Endothelial cell of umbilical vein (primary cell): ENCODE measurements around the gene SLC2A14. TPM values are rescaled to one million over a fixed set of nuclear protein-coding genes. Genes with fewer than 3 reads are reported as not detected.
"Not testable (repeated sequence)": the region's sequence is repeated elsewhere in the genome, so short reads cannot be mapped to it uniquely, and the experiment has no call there.

Experiments used
- BruUV-seq: library from RNA; stranded (reverse); fragments of 400-500 nt; replicated peaks from 2 replicates; lab custom pipeline; 2021; lab: Mats Ljungman, UMichigan
- CTCF ChIA-PET: fragments of 300-600, 350-600 bp; sonication (Branson Sonifier 250); formaldehyde crosslinking; loops from one replicate; lab custom pipeline; 2021; ENCODE audit warnings: antibody characterized with exemption, inconsistent platforms; lab: Charles Lee
- POLR2A ChIA-PET: fragments of 300-600, 350-600 bp; sonication (Branson Sonifier 250); formaldehyde crosslinking; loops from one replicate; lab custom pipeline; 2021; ENCODE audit warnings: antibody characterized with exemption, inconsistent platforms; lab: Charles Lee
- DNase-seq: peaks from one replicate; pipeline ENCODE4 v3.0.0-alpha.2; 2011; ENCODE audit warnings: low read depth, low spot score
- FAIRE-seq: peaks from 2 replicates; lab custom pipeline; 2011; peaks lifted over from hg19 to GRCh38; lab: Jason Lieb, UNC
- H2AFZ ChIP-seq: 2 replicates; pipeline ENCODE4 v1.6.0; 2012; ENCODE audit warnings: low read depth, low read length, control low read depth, inconsistent platforms
- H3K27ac ChIP-seq: 2 replicates; pipeline ENCODE4 v1.5.1; 2011; ENCODE audit warnings: low read depth, mild to moderate bottlenecking, control low read depth, low read length, moderate library complexity; ENCODE audit not compliant: insufficient read depth
- H3K27me3 ChIP-seq, 2 experiments: 2 replicates each; pipeline versions ENCODE4 v1.6.0 to v1.6.1; 2011; ENCODE audit warnings: low read length in 2 of 2, mixed read lengths in 1 of 2; ENCODE audit not compliant: control insufficient read depth in 2 of 2, insufficient read depth in 2 of 2
- H3K36me3 ChIP-seq, 2 experiments: 2 replicates in 1 of 2; 3 replicates in 1 of 2; pipeline ENCODE4 v1.5.1; 2011; ENCODE audit warnings: low read length in 2 of 2, mild to moderate bottlenecking in 1 of 2, moderate library complexity in 1 of 2; ENCODE audit not compliant: control insufficient read depth in 2 of 2, insufficient read depth in 2 of 2; ENCODE audit errors: extremely low read depth in 1 of 2
- H3K4me1 ChIP-seq: 3 replicates; pipeline ENCODE4 v1.5.1; 2011; ENCODE audit warnings: mild to moderate bottlenecking, low read length; ENCODE audit not compliant: control insufficient read depth, insufficient read depth; ENCODE audit errors: extremely low read depth
- H3K4me2 ChIP-seq: 2 replicates; pipeline ENCODE4 v1.6.1; 2011; ENCODE audit warnings: low read length, control low read depth, mixed read lengths; ENCODE audit not compliant: insufficient read depth
- H3K4me3 ChIP-seq, 3 experiments: fragments of 200-600 bp in 1 of 3; sonication (generic), shearing (Covaris generic) in 1 of 3; replicated peaks in 1 of 3; 2 replicates each; pipeline ENCODE4 v1.5.1; 2011 to 2016; ENCODE audit warnings: control low read depth in 3 of 3, low read length in 3 of 3, mild to moderate bottlenecking in 2 of 3, inconsistent platforms in 1 of 3, low read depth in 1 of 3, moderate library complexity in 1 of 3; ENCODE audit not compliant: insufficient read depth in 1 of 3
- H3K79me2 ChIP-seq: 2 replicates; pipeline ENCODE4 v1.6.0; 2012; ENCODE audit warnings: low read length, inconsistent platforms; ENCODE audit not compliant: control insufficient read depth, insufficient read depth
- H3K9ac ChIP-seq: replicated peaks from 2 replicates; pipeline ENCODE3; 2011; ENCODE audit warnings: low read length, control low read depth; ENCODE audit not compliant: insufficient read depth; ENCODE audit errors: extremely low read depth
- H3K9me1 ChIP-seq: replicated peaks from 3 replicates; pipeline ENCODE4 v1.6.0; 2011; ENCODE audit warnings: mild to moderate bottlenecking, low read length; ENCODE audit not compliant: control insufficient read depth, insufficient read depth; ENCODE audit errors: extremely low read depth
- H3K9me3 ChIP-seq: replicated peaks from 2 replicates; pipeline ENCODE4 v1.5.1; 2012; ENCODE audit warnings: low read length, inconsistent platforms; ENCODE audit not compliant: control insufficient read depth, insufficient read depth
- H4K20me1 ChIP-seq: replicated peaks from 2 replicates; pipeline ENCODE3; 2011; ENCODE audit warnings: mild to moderate bottlenecking, low read length; ENCODE audit not compliant: control insufficient read depth, insufficient read depth; ENCODE audit errors: extremely low read depth
- EZH2 ChIP-seq: IDR thresholded peaks from 2 replicates; pipeline ENCODE4 v1.6.1; 2012; ENCODE audit warnings: borderline replicate concordance, low read depth, mild to moderate bottlenecking, moderate library complexity, low read length, inconsistent platforms; ENCODE audit not compliant: severe bottlenecking
- FOS ChIP-seq: IDR thresholded peaks from 2 replicates; pipeline ENCODE4 v1.6.1; 2011; ENCODE audit warnings: mild to moderate bottlenecking, low read length, moderate library complexity, borderline replicate concordance; ENCODE audit not compliant: insufficient read depth
- GATA2 ChIP-seq: IDR thresholded peaks from 2 replicates; pipeline ENCODE4 v1.7.0; 2011; ENCODE audit warnings: low read depth, mild to moderate bottlenecking, moderate library complexity, mixed read lengths, low read length; ENCODE audit not compliant: insufficient read length, insufficient read depth
- MAX ChIP-seq: IDR thresholded peaks from 2 replicates; pipeline ENCODE4 v1.6.1; 2011; ENCODE audit not compliant: insufficient read depth, insufficient read length
- MYC ChIP-seq: IDR thresholded peaks from one replicate; pipeline ENCODE4 v1.6.1; 2011; ENCODE audit warnings: mild to moderate bottlenecking, low read depth, low read length
- POLR2A ChIP-seq: IDR thresholded peaks from 2 replicates; pipeline ENCODE4 v1.6.1; 2012; ENCODE audit warnings: low read depth, mild to moderate bottlenecking, control low read depth, low read length
- POLR2AphosphoS5 ChIP-seq: IDR thresholded peaks from 2 replicates; pipeline ENCODE4 v1.6.1; 2012; ENCODE audit warnings: low read depth, mild to moderate bottlenecking, control low read depth, low read length, moderate library complexity; ENCODE audit not compliant: insufficient read depth
- dilution Hi-C: fragments of 300-500 bp; cut with MboI; formaldehyde crosslinking; loops from one replicate; pipeline ENCODE4 v1.15.0; 2019; ENCODE audit warnings: low sequenced_read_pairs; ENCODE audit not compliant: extremely low pct_ligation_motif_present
- intact Hi-C: fragments of 100-400 bp; cut with micrococcal nuclease; formaldehyde crosslinking; loops from one replicate; pipeline ENCODE4 v1.10.0; 2022
- polyA plus RNA-seq, 4 experiments: library from polyadenylated mRNA; depleted of rRNA in 3 of 4; stranded (reverse) in 3 of 4; unstranded in 1 of 4; fragments of >200 nt; gene quantifications; 2 replicates each; pipeline versions ENCODE4 v1.2.1 to v1.2.3, GENCODE V29; 2011 to 2012; ENCODE audit warnings: missing spikeins in 1 of 4
- total RNA-seq: library from RNA; stranded (reverse); gene quantifications from 2 replicates; pipeline ENCODE4 v1.2.3, GENCODE V29; 2021

Gene SLC2A14
- total and polyA plus RNA-seq, 2 donors (not counting 3 experiments of a cell fraction or from before 2014, with no cell fraction given), result not detected

- H3K36me3 ChIP-seq, result no peaks in the 10 kb centered on the region
- no peak overlapping the region for H3K27ac ChIP-seq
- no peaks in the 10 kb centered on the region for H3K79me2 ChIP-seq
- H3K4me2 ChIP-seq, result no peak overlapping the region
- no peak for FAIRE-seq
- H4K20me1 ChIP-seq, result no peaks in the 10 kb centered on the region
- no peaks in the 10 kb centered on the region for H3K9me3 ChIP-seq
- no peaks in the 10 kb centered on the region for H3K9me1 ChIP-seq
- intact Hi-C loops, result no loop called here
- H2AFZ ChIP-seq, result no peak overlapping the region
- H3K4me1 ChIP-seq, result no peaks in the 10 kb centered on the region
- no peak for DNase-seq
- H3K27me3 ChIP-seq, result peaks cover 2 to 5% of the 10 kb centered on the region in 2 experiments
- ChIA-PET POLR2A (no interaction called here), CTCF (no interaction called here)
- no peak overlapping the region for H3K9ac ChIP-seq
- BruUV-seq, result no TSS peak
- dilution Hi-C loops, result no loop called here
- H3K4me3 ChIP-seq, result no peak overlapping the region
- TF ChIP-seq POLR2A (no peak), MYC (no peak), EZH2 (no peak), POLR2AphosphoS5 (no peak), MAX (no peak), GATA2 (no peak), FOS (no peak)
Measured at GRCh38 chr12:7864601-7865150, 8.0 kb downstream of the SLC2A14 start.

- H3K9ac ChIP-seq, dilution Hi-C loops, H3K9me1 ChIP-seq, H3K9me3 ChIP-seq, POLR2A ChIA-PET, BruUV-seq, H3K4me3 ChIP-seq, H3K4me2 ChIP-seq, H3K27ac ChIP-seq, H2AFZ ChIP-seq, intact Hi-C loops, H4K20me1 ChIP-seq, DNase-seq, H3K27me3 ChIP-seq, H3K4me1 ChIP-seq, FAIRE-seq, H3K79me2 ChIP-seq, H3K36me3 ChIP-seq: not testable (repeated sequence)
- CTCF ChIA-PET, result interaction anchor here (2.9 kb wide), 1 partner anchor 70 kb away, joined by 8 read pairs; no protein-coding TSS in a partner anchor
Measured at GRCh38 chr12:7862814-7863348, 9.8 kb downstream of the SLC2A14 start.

- H3K9me1 ChIP-seq, H3K4me2 ChIP-seq, BruUV-seq, H3K36me3 ChIP-seq, intact Hi-C loops, POLR2A ChIA-PET, H3K4me3 ChIP-seq, H3K27me3 ChIP-seq, DNase-seq, H3K9ac ChIP-seq, H3K9me3 ChIP-seq, H3K79me2 ChIP-seq, H2AFZ ChIP-seq, H3K4me1 ChIP-seq, H4K20me1 ChIP-seq, FAIRE-seq, H3K27ac ChIP-seq, dilution Hi-C loops: not testable (repeated sequence)
- CTCF ChIA-PET, result interaction anchor here (2.9 to 3.3 kb wide), 2 partner anchors 71 to 216 kb away, joined by 8 to 19 read pairs; no protein-coding TSS in a partner anchor
Measured at GRCh38 chr12:7862301-7862700, 10.4 kb downstream of the SLC2A14 start.
